SIG-M5 (cell line): ENCODE results near the gene SPANXN3.
"Not testable (repeated sequence)": the region's sequence is repeated elsewhere in the genome, so short reads cannot be mapped to it uniquely, and the experiment has no call there.

Experiments
- DNase-seq: peaks from one replicate; lab custom pipeline; 2025; lab: John Stamatoyannopoulos, UW

The SPANXN3 gene, protein sequence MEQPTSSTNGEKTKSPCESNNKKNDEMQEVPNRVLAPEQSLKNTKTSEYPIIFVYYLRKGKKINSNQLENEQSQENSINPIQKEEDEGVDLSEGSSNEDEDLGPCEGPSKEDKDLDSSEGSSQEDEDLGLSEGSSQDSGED

DNA sequence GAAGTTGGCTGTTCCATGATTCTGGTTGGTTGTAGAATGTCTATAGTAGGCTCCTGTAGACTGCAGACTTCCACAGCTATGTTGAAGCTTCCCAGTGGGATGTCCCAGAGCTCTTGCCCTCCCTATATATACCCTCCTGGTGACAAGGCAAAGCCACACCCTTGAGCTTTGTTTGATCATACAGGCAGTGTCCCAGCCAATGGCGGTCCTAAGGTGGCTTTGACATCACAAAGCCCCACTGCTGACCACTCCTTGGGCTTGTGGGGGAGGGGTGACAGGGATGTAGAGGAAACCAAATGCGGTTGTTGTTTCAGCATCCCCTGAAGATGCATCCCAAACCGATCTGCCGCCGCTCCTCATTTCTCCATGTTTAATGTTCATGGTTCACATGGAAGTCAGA, at the start of gene SPANXN3:
Gene SPANXN3, minus strand, starts transcription at position 101 of the 400 bp plus-strand sequence. Its CDS starts 84 bp downstream, at position 17.
- DNase-seq = not testable (repeated sequence)

GRCh38 chrX:143536176-143536575, 18.9 kb upstream of the SPANXN3 start:
- DNase-seq = no peak

DNA sequence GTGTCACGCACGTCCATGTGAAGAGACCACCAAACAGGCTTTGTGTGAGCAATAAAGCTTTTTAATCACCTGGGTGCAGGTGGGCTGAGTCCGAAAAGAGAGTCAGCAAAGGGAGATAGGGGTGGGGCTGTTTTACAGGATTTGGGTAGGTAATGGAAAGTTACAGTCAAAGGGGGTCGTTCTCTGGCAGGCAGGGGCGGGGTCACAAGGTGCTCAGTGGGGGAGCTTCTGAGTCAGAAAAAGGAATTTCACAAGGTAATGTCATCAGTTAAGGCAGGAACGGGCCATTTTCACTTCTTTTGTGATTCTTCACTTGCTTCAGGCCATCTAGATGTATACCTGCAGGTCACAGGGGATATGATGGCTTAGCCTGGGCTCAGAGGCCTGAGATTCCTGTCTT, 15.1 kb downstream of the SPANXN3 start:
- DNase-seq = not testable (repeated sequence)

DNA sequence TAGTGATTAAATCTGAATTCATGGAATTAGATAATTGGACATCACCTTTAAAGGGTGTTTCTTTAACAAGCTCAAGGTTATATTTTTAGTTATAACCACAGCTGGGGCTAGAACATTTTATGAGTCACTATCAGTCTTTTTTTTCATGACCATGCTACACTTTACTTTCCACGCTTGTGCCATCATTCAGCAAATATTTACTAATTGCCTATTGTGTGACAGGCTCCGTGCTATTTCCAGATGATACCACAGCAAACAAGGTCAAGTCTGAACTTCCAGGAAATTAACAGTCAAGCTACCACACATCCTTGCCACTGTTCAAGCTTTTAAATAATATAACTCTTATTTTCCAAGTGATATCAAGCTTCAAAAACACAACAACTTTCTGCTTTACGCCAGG, 16.5 kb downstream of the SPANXN3 start:
- DNase-seq = no peak

DNA sequence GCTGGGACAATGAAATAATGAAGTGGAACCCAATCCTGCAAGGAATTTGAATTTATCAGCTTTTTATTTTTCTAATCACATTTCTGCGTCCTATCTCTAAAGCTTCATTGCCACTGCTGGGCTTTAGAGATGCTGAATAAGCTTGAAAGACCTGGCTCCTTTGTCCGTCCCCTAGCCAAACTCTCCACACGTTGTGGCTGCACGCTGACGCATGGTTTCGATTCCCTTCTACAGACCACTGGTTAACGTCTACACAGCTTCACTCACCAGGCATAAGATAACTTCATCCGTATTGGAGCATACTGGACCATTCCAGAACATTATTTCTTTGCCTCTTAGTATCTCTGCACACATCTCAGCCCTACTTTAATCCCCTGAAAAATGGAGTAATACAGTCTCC, 31.2 kb downstream of the SPANXN3 start:
- no peak for DNase-seq

- no peak for DNase-seq
Observed at GRCh38 chrX:143476751-143477150, 40.5 kb downstream of the SPANXN3 start.

DNA sequence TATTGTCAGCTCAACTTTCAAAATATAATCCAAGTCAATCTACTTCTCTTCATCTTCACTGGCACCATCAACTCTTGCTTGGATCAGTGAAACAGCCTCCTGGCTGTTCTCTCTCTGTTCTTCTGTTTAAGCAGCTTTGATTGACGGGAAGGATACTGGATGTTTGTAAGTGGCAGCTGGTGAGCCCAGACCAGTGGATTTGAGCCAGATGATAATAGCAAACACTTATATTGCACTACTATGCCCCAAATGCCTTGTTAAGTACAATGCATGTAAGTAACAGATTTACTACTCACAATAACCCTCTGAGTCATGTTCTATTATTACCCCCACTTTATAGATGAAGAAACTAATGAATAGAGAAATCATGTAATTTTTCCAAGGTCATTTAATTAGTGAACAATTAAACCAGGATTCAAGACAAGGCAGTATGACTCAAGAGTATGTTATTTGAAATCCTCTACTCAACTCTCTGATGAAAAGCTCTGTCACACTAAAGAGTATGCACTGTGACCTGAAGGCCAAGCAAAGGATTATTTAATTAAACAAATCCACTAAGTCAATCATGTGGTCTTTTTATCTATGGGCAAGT, 44.8 kb downstream of the SPANXN3 start:
- no peak for DNase-seq

DNA sequence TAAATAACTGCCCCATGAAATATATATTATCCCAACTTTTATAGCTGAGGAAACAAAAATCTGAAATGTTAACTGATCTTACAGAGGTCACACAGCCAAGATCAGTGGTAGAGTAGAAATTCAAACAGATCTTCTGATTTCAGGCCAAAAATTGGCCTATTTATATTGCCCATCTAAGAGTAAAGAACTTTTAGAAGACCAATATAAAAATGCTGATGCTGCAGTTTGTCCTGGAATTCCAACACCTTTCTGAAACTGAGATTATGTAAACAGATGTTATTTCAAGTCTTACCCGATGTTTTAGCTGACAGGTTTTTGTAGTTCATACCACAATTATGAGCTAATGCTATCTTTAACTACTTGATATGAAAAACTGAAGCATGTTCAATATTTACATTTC, 51.1 kb downstream of the SPANXN3 start:
- no peak for DNase-seq

- DNase-seq = no peak
Observed at GRCh38 chrX:143462696-143463095, 54.6 kb downstream of the SPANXN3 start.

- DNase-seq = no peak
Observed at GRCh38 chrX:143461606-143462005, 55.7 kb downstream of the SPANXN3 start.
